HepG2 (cell line): ENCODE results near the gene MAML1. TPM values are rescaled to one million over a fixed set of nuclear protein-coding genes. Genes with fewer than 3 reads are reported as not detected.

ENCODE experiments used
- BCL6 ChIP-seq: IDR thresholded peaks from 2 replicates; pipeline ENCODE4 v1.6.1; 2016; ENCODE audit warnings: missing genetic modification reagents, missing compliant biosample characterization
- CENPX ChIP-seq: sonication (generic); formaldehyde crosslinking; IDR thresholded peaks from 2 replicates; pipeline ENCODE4 v1.9.0; 2021; ENCODE audit warnings: mild to moderate bottlenecking, missing genetic modification reagents, moderate library complexity
- DZIP1 ChIP-seq: sonication (generic); formaldehyde crosslinking; IDR thresholded peaks from 2 replicates; pipeline ENCODE4 v1.5.0; 2020; ENCODE audit warnings: mild to moderate bottlenecking, missing genetic modification reagents
- JUN ChIP-seq: sonication (generic); formaldehyde crosslinking; IDR thresholded peaks from 2 replicates; pipeline ENCODE4 v1.4.0; 2020; ENCODE audit warnings: mild to moderate bottlenecking, missing genetic modification reagents
- POLR2AphosphoS5 ChIP-seq: IDR thresholded peaks from 2 replicates; pipeline ENCODE4 v1.6.1; 2012; ENCODE audit warnings: low read depth, low read length
- SRSF9 ChIP-seq: fragments of 200-400 bp; formaldehyde crosslinking; IDR thresholded peaks from 2 replicates; pipeline ENCODE4 v1.6.1; 2018; ENCODE audit warnings: borderline replicate concordance, mild to moderate bottlenecking, low read depth, low read length; ENCODE audit not compliant: insufficient read depth, poor library complexity, severe bottlenecking
- TAF1 ChIP-seq: sonication (generic); formaldehyde crosslinking; IDR thresholded peaks from 2 replicates; pipeline ENCODE4 v1.4.0; 2020; ENCODE audit warnings: missing genetic modification reagents
- YEATS2 ChIP-seq: sonication (generic); formaldehyde crosslinking; IDR thresholded peaks from 2 replicates; pipeline ENCODE4 v1.4.0; 2020; ENCODE audit warnings: missing genetic modification reagents, borderline replicate concordance
- ZBTB38 ChIP-seq: sonication (generic); formaldehyde crosslinking; IDR thresholded peaks from 2 replicates; pipeline ENCODE4 v1.5.1; 2020; ENCODE audit warnings: mild to moderate bottlenecking, missing genetic modification reagents
- ZHX2 ChIP-seq, 2 experiments: sonication (generic) in 1 of 2; formaldehyde crosslinking in 1 of 2; IDR thresholded peaks; 2 replicates each; pipeline versions ENCODE4 v1.6.1 to v1.9.0; 2014 to 2022; ENCODE audit warnings: antibody characterized with exemption in 1 of 2, borderline replicate concordance in 1 of 2, inconsistent platforms in 1 of 2, low read depth in 1 of 2, missing genetic modification reagents in 1 of 2
- ZNF605 ChIP-seq: sonication (generic); formaldehyde crosslinking; IDR thresholded peaks from 2 replicates; pipeline ENCODE4 v1.8.0; 2022; ENCODE audit warnings: mild to moderate bottlenecking, missing genetic modification reagents
- ZNF768 ChIP-seq: sonication (generic); formaldehyde crosslinking; IDR thresholded peaks from 2 replicates; pipeline ENCODE4 v1.4.0; 2020; ENCODE audit warnings: missing genetic modification reagents
- polyA plus RNA-seq, 8 experiments: library from polyadenylated mRNA; depleted of rRNA in 3 of 8; stranded (reverse) in 7 of 8; unstranded in 1 of 8; fragments of >200 nt; fragmentation: Illumina TruSeq in 4 of 8; extraction: Trizol in 4 of 8; gene quantifications; 2 replicates each; pipeline versions ENCODE4 v1.2.1 to v1.2.3, GENCODE V29; 2011 to 2016; ENCODE audit warnings: low read depth in 4 of 8, missing spikeins in 1 of 8, mixed read lengths in 1 of 8; ENCODE audit not compliant: insufficient read depth in 1 of 8
- total RNA-seq, 5 experiments: library from RNA; depleted of rRNA; stranded (reverse); fragments of >200 nt; fragmentation: Illumina TruSeq; extraction: Trizol; gene quantifications; 2 replicates each; pipeline ENCODE4 v1.2.3, GENCODE V29; 2016; ENCODE audit warnings: low read depth in 1 of 5
- TF ChIP-seq, protein P1 (sequence below): sonication (generic); formaldehyde crosslinking; IDR thresholded peaks from 2 replicates; pipeline ENCODE4 v1.4.0; 2020; ENCODE audit warnings: low read depth, missing genetic modification reagents
- TF ChIP-seq, protein P2 (sequence below): sonication (generic); formaldehyde crosslinking; IDR thresholded peaks from 2 replicates; pipeline ENCODE4 v1.8.1; 2023; ENCODE audit warnings: missing genetic modification reagents, inconsistent platforms, borderline replicate concordance

MAML1 gene
- total and polyA plus RNA-seq, 2 of the 13 experiments (the other 11 are each of a cell fraction or from before 2014, with no cell fraction given): 10.0 to 10.8 TPM

DNA sequence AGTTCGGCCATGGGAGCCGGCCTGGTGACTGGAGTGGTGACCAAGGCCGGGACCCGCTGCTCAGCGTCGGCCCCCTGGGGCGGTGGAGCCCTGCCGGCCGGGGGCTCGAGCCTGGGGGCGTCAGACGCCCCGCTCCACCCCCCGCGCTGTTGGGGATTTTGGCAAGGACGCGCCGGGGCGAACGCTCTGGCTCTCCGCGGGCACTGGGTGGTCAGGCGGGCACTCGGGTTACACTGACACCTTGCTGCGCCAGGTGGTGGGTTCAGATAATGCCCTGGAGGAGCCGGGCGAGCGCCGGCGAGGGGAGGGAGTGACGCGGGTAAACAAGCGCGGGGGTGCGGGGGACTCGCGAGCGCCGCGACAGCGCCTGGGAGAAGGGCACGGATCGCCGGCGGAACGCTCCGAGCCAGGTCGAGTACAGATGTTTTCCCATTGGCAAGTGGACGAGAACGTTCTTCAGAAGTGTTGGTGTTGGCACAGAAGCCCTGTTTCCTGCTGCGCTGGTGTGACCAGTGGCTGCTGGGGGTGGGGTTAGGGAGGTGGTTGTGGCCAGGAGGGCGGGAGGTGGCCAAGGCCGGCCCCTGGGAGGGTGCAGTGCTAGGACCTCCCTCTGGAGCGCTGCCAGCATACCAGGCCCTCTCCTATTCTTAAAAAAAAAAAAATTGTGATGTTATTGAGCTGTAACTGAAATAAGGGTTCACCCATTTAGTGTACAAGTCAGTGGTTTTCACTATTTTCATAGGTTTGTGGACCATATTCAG lies 88.9 kb downstream of the MAML1 start (continued):
- TF ChIP-seq DZIP1 (0 out of 2 replicates have a peak, but pooled peaks have one; percentile 45), POLR2AphosphoS5 (peak; percentile 78), JUN (no peak), YEATS2 (no peak), ZBTB38 (no peak), ZHX2 (IDR thresholded peaks at IDR 0.05; ENCODE audit: low read depth) (no peak), ZHX2 (CRISPR knock-in tag; IDR thresholded peaks at IDR 0.05; ENCODE audit: borderline replicate concordance) (no peak), TAF1 (CRISPR knock-in tag) (peak; percentile 59; the same call in 1 of the 2 replicates), ZNF768 (CRISPR knock-in tag) (no peak), ZNF605 (CRISPR knock-in tag) (no peak), CENPX (CRISPR knock-in tag) (no peak), SRSF9 (no peak), BCL6 (CRISPR knock-in tag) (no peak)
- TF ChIP-seq, protein P1, sequence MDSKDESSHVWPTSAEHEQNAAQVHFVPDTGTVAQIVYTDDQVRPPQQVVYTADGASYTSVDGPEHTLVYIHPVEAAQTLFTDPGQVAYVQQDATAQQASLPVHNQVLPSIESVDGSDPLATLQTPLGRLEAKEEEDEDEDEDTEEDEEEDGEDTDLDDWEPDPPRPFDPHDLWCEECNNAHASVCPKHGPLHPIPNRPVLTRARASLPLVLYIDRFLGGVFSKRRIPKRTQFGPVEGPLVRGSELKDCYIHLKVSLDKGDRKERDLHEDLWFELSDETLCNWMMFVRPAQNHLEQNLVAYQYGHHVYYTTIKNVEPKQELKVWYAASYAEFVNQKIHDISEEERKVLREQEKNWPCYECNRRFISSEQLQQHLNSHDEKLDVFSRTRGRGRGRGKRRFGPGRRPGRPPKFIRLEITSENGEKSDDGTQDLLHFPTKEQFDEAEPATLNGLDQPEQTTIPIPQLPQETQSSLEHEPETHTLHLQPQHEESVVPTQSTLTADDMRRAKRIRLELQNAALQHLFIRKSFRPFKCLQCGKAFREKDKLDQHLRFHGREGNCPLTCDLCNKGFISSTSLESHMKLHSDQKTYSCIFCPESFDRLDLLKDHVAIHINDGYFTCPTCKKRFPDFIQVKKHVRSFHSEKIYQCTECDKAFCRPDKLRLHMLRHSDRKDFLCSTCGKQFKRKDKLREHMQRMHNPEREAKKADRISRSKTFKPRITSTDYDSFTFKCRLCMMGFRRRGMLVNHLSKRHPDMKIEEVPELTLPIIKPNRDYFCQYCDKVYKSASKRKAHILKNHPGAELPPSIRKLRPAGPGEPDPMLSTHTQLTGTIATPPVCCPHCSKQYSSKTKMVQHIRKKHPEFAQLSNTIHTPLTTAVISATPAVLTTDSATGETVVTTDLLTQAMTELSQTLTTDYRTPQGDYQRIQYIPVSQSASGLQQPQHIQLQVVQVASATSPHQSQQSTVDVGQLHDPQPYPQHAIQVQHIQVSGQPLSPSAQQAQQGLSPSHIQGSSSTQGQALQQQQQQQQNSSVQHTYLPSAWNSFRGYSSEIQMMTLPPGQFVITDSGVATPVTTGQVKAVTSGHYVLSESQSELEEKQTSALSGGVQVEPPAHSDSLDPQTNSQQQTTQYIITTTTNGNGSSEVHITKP: 0 out of 2 replicates have a peak, but pooled peaks have one; percentile 29
- TF ChIP-seq, protein P2, sequence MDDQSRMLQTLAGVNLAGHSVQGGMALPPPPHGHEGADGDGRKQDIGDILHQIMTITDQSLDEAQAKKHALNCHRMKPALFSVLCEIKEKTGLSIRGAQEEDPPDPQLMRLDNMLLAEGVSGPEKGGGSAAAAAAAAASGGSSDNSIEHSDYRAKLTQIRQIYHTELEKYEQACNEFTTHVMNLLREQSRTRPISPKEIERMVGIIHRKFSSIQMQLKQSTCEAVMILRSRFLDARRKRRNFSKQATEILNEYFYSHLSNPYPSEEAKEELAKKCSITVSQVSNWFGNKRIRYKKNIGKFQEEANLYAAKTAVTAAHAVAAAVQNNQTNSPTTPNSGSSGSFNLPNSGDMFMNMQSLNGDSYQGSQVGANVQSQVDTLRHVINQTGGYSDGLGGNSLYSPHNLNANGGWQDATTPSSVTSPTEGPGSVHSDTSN (CRISPR knock-in tag): no peak
